ENCODE data around the gene TSSK2. TPM values are rescaled to one million over a fixed set of nuclear protein-coding genes. Genes with fewer than 3 reads are reported as not detected.
"Not testable (repeated sequence)": the region's sequence is repeated elsewhere in the genome, so short reads cannot be mapped to it uniquely, and the experiment has no call there.

The TSSK2 gene
- total RNA-seq, 1 donor: 0.21 TPM

DNA sequence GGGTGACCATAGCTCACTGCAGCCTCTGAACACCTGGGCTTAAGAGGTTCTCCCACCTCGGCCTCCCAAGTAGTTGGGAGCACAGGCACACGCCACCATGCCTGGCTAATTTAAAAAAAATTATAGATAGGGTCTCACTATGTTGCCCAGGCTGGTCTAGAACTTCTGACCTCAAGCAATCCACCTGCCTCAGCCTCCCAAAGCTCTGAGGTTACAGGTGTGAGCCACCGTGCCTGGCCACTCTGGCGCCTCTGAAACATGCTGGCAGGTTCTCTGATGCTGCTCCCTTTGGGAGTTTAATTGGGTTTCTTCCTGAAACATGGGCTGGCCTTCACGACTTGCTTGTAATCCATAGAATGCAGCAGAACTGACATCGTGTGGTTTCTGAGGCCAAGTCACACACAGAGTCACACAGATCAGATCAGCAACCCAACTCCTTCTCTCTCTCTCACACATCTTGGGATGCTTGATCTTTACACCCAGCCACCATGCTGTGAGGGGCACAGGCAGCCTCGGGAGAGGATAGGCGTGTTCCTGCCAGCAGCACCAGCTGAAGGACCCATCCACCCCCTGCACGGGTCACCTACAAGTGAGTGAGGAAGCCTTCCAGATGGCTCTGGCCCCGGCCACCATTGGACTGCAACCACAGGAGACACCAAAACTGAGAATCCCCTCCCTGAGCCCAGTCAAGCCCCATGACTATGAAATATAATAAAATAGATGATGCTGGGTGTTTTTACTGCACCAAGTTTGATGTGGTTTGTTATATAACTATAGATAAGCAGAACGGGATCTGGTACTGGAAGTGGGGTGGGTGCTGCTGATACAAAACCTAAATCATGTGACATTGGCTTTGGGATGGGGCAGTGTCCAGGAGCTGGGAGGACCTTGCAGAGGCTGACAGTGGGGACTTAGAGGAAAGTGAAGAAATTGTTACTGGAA lies 22.1 kb downstream of the TSSK2 start:
- Histone ChIP-seq H3K4me1 (ENCODE audit: insufficient read depth, low read length) (peaks cover 6% of the 10 kb centered on the region), H3K4me3 (ENCODE audit: low read length) (no peak overlapping the region), H3K27me3 (ENCODE audit: insufficient read depth, low read length) (peaks cover 37% of the 10 kb centered on the region), H3K9me3 (ENCODE audit: low read depth, low read length) (no peaks in the 10 kb centered on the region)

GRCh38 chr22:19156109-19156508 lies 25.0 kb downstream of the TSSK2 start:
- not testable (repeated sequence) for H3K4me3 ChIP-seq (ENCODE audit: low read length); H3K4me1 ChIP-seq (ENCODE audit: insufficient read depth, low read length); H3K9me3 ChIP-seq (ENCODE audit: low read depth, low read length)
- peaks cover 16% of the 10 kb centered on the region for H3K27me3 ChIP-seq (ENCODE audit: insufficient read depth, low read length)

DNA sequence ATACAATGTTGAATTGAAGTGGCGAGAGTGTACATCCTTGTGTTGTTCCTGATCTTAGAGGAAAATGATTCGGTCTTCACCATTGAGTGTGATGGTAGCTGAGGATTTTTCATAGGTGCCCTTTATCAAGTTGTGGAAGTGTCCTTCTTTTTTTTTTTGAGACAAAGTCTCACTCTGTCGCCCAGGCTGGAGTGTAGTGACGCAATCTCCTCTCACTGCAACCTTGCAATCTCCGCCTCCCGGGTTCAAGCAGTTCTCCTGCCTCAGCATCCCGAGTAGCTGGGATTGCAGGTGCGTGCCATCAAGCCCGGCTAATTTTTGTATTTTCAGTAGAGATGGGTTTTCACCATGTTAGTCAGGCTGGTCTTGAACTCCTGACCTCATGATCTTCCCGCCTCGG lies 27.5 kb downstream of the TSSK2 start:
- not testable (repeated sequence) for H3K27me3 ChIP-seq (ENCODE audit: insufficient read depth, low read length); H3K4me1 ChIP-seq (ENCODE audit: insufficient read depth, low read length); H3K9me3 ChIP-seq (ENCODE audit: low read depth, low read length); H3K4me3 ChIP-seq (ENCODE audit: low read length)

- H3K4me3 ChIP-seq (ENCODE audit: low read length): no peak overlapping the region
- peaks cover 24% of the 10 kb centered on the region for H3K27me3 ChIP-seq (ENCODE audit: insufficient read depth, low read length)
- H3K9me3 ChIP-seq (ENCODE audit: low read depth, low read length): no peaks in the 10 kb centered on the region
- H3K4me1 ChIP-seq (ENCODE audit: insufficient read depth, low read length): no peaks in the 10 kb centered on the region
Measured at GRCh38 chr22:19164425-19164824, 33.3 kb downstream of the TSSK2 start.

- Histone ChIP-seq H3K4me3 (ENCODE audit: low read length) (no peak overlapping the region), H3K4me1 (ENCODE audit: insufficient read depth, low read length) (peaks cover 11% of the 10 kb centered on the region), H3K27me3 (ENCODE audit: insufficient read depth, low read length) (peaks cover 38% of the 10 kb centered on the region), H3K9me3 (ENCODE audit: low read depth, low read length) (no peaks in the 10 kb centered on the region)
Measured at GRCh38 chr22:19166421-19166820, 35.3 kb downstream of the TSSK2 start.

- Histone ChIP-seq H3K9me3 (ENCODE audit: low read depth, low read length) (no peaks in the 10 kb centered on the region), H3K4me1 (ENCODE audit: insufficient read depth, low read length) (peaks cover 15% of the 10 kb centered on the region), H3K27me3 (ENCODE audit: insufficient read depth, low read length) (peaks cover 38% of the 10 kb centered on the region), H3K4me3 (ENCODE audit: low read length) (no peak overlapping the region)
Measured at GRCh38 chr22:19167106-19167869, 36.2 kb downstream of the TSSK2 start.

DNA sequence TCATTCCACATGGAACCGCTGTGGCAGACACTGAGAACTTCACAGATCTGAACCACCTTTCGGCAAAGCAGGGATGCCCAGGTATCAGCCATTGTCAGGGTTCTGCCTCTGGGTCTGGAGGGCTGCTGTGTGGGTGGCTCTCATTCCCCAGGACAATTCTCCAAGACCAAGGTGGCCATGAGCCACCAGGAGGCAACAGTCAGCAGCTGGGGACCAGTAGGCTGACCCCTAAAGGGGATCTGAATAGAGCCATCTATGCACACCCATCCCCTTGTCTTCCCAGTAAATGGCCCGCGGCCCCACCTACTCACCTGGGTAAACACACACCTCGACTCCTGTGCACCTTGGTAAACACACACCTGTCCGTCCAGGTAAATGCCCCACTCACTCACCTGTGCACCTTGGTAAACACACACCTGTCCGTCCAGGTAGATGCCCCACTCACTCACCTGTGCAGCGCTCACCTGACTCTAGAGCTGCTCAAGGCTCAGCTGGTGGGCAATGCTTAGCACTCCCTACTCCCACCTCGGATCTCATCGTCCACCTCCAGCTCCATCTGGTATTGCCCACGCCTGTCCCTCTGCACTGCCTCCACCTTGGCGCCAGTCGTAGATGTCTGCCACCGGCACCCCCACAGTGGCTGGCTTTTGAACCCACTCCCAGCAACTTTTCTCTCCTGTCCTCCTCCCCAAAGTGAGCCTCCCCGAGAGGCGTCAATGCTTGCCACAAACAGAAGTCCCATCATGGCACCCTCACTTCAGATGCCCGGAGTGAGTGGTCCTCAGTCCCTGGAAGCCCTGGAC lies 37.2 kb downstream of the TSSK2 start:
- Histone ChIP-seq H3K4me3 (ENCODE audit: low read length) (no peak overlapping the region), H3K9me3 (ENCODE audit: low read depth, low read length) (no peaks in the 10 kb centered on the region), H3K4me1 (ENCODE audit: insufficient read depth, low read length) (peaks cover 25% of the 10 kb centered on the region), H3K27me3 (ENCODE audit: insufficient read depth, low read length) (peaks cover 38% of the 10 kb centered on the region)

- peaks cover 38% of the 10 kb centered on the region for H3K27me3 ChIP-seq (ENCODE audit: insufficient read depth, low read length)
- H3K4me3 ChIP-seq (ENCODE audit: low read length): no peak overlapping the region
- H3K4me1 ChIP-seq (ENCODE audit: insufficient read depth, low read length): peaks cover 35% of the 10 kb centered on the region
- no peaks in the 10 kb centered on the region for H3K9me3 ChIP-seq (ENCODE audit: low read depth, low read length)
Measured at GRCh38 chr22:19169002-19169946, 38.2 kb downstream of the TSSK2 start.

DNA sequence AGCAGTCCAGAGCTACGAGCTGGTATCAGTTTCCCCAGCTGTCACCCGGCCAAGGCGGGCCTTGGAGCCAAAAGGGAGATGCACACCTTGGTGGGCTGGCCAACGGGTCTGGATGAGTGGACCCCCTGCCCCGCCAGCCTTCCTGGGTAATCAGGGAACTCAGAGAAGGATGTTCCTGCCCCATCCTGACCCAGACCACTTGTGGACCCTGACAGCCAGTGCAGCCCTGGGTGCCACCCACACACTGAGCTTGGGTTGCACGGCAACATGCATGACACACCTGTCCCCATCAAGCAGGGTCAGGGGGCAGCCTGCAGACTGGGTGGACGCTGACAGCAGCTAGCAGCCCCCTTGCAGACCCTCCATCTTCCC lies 38.8 kb downstream of the TSSK2 start:
- H3K4me1 ChIP-seq (ENCODE audit: insufficient read depth, low read length): peaks cover 42% of the 10 kb centered on the region
- peaks cover 38% of the 10 kb centered on the region for H3K27me3 ChIP-seq (ENCODE audit: insufficient read depth, low read length)
- no peak overlapping the region for H3K4me3 ChIP-seq (ENCODE audit: low read length)
- no peaks in the 10 kb centered on the region for H3K9me3 ChIP-seq (ENCODE audit: low read depth, low read length)

GRCh38 chr22:19172213-19173046 lies 41.3 kb downstream of the TSSK2 start:
- Histone ChIP-seq H3K27me3 (ENCODE audit: insufficient read depth, low read length) (peaks cover 34% of the 10 kb centered on the region), H3K4me1 (ENCODE audit: insufficient read depth, low read length) (peaks cover 51% of the 10 kb centered on the region), H3K9me3 (ENCODE audit: low read depth, low read length) (no peaks in the 10 kb centered on the region), H3K4me3 (ENCODE audit: low read length) (peak overlapping the region; percentile 90)

DNA sequence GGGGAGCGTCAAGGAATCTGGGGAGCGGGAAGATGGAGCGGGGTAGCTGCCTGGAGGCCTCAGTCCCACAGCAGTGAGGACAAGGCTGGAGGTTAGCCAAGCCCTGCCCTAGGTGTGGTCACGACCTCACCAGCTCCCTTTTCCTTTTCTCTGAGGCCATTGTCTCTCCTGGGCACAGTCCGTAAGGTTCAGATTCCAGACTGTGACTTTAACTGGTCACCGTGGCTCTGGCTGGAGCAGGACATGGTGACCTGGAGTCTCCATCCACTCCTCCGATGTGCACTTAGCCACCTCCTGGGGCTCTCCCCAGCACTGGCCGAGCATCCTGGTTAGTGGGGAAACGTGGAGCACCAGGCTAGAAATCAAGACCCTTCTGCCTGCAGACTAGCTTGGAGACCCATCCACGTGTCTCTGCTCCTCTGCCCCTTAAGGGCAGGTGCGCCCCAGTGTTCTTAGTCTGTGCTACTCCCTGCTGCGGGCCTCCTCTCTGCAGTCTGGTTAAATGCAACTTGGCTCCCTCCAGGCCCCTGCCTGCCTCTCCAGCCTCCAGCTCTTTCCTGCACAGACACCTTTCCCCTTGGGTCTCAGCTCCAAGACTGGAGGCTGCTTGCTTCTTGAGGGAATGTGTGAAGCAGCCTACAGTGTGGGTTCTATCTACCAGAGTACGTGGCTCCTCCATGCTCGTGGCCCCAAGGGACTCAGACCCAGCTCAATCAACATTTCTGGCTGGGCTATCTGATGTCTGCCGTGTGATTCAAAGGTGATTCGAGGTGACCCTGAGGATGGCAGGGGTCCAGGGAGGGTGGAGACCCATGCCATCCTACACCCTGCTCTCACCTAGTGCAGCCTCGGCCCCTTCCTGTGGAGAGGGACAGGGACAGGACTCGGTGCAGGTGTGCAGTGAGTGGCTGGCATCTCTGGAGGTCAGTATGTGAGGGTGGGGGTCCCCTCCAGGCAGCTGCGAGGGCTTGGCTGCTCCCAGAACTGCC lies 42.2 kb downstream of the TSSK2 start:
- H3K4me1 ChIP-seq (ENCODE audit: insufficient read depth, low read length): peaks cover 56% of the 10 kb centered on the region
- no peak overlapping the region for H3K4me3 ChIP-seq (ENCODE audit: low read length)
- peaks cover 25% of the 10 kb centered on the region for H3K27me3 ChIP-seq (ENCODE audit: insufficient read depth, low read length)
- no peaks in the 10 kb centered on the region for H3K9me3 ChIP-seq (ENCODE audit: low read depth, low read length)

GRCh38 chr22:19174106-19175025 lies 43.3 kb downstream of the TSSK2 start:
- H3K4me1 ChIP-seq (ENCODE audit: insufficient read depth, low read length): peaks cover 62% of the 10 kb centered on the region
- peaks cover 14% of the 10 kb centered on the region for H3K27me3 ChIP-seq (ENCODE audit: insufficient read depth, low read length)
- H3K9me3 ChIP-seq (ENCODE audit: low read depth, low read length): no peaks in the 10 kb centered on the region
- no peak overlapping the region for H3K4me3 ChIP-seq (ENCODE audit: low read length)
